Measurements from ENCODE around the gene UBAP1L.

- TF ChIP-seq CTCF (IDR thresholded peaks at IDR 0.05) (no peak), POLR2A (IDR thresholded peaks at IDR 0.05) (no peak), EP300 (IDR thresholded peaks at IDR 0.05) (no peak), POLR2AphosphoS5 (IDR thresholded peaks at IDR 0.05) (no peak)
These were observed 45.0 kb downstream of the UBAP1L start for GRCh38 chr15:65069779-65070546.
